ENCODE data around the gene CROCC. TPM values are rescaled to one million over a fixed set of nuclear protein-coding genes. Genes with fewer than 3 reads are reported as not detected.
A peak's percentile ranks its signal among the peaks of the same experiment; 100 is the strongest.
"Not testable (repeated sequence)": the region's sequence is repeated elsewhere in the genome, so short reads cannot be mapped to it uniquely, and the experiment has no call there.

Gene CROCC
- total and polyA plus RNA-seq, 7 experiments from 2014 or later: 1.4 to 84.8 (median 61.9) TPM

DNA sequence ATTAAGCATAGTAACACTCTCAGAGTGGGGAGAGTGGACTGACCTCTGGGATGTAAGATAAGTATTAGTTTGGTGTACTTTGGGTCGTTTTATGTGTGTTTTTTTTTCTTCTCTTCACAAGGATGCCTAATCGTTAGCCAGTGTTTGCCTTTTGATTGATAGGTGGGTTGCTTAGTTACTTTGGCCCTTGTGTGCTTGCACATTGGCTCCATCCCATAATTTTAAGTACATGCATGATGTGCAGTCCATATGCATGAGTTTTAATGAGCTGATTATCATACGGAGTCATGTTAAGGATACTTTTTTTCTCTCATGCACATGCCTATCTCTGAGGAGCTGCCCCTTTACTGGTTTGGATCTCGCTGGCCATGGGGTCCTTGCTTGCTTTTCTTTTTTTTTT, 30.7 kb upstream of the CROCC start:
- H3K9me3 ChIP-seq (ENCODE audit: control insufficient read depth in 2 of 3, low read length in 3 of 3); H3K9me3 Mint-ChIP-seq; H3K36me3 Mint-ChIP-seq; H3K27me3 ChIP-seq (ENCODE audit: control insufficient read depth in 2 of 2, insufficient read depth in 2 of 2, low read length in 2 of 2); intact Hi-C loops (cut with micrococcal nuclease); H3K4me1 ChIP-seq (ENCODE audit: control insufficient read depth in 2 of 2, insufficient read depth in 2 of 2, low read length in 2 of 2); H3K36me3 ChIP-seq (ENCODE audit: control insufficient read depth in 2 of 3, insufficient read depth in 3 of 3, low read length in 3 of 3); ATAC-seq; H3K4me3 ChIP-seq (ENCODE audit: low read length); DNase-seq; H3K27ac ChIP-seq (ENCODE audit: low read depth, low read length): not testable (repeated sequence)
- Mint-ChIP-seq H3K4me3 (peak overlapping the region in 6 of 10 donors; percentile 20 to 97 (median 40)), H3K4me1 (peaks cover 10 to 46% (median 37%) of the 10 kb centered on the region in 7 donors), H3K27me3 (peaks cover 0 to 76% (median 0%) of the 10 kb centered on the region in 5 donors), H3K27ac (peak overlapping the region in 3 of 9 donors; percentile 7 to 97 (median 93))
- ChIA-PET CTCF (interaction anchor here (1.0 kb wide), 1 partner anchor 184 kb away, joined by 3 read pairs; no protein-coding TSS in a partner anchor), POLR2A (interaction anchor here (2.5 to 4.9 kb wide), 2 partner anchors 14 kb away, joined by 18 to 72 read pairs; no protein-coding TSS in a partner anchor)

GRCh38 chr1:16892978-16893525, 28.7 kb upstream of the CROCC start:
- H3K36me3 Mint-ChIP-seq; H3K4me3 ChIP-seq (ENCODE audit: low read length); H3K36me3 ChIP-seq (ENCODE audit: control insufficient read depth in 2 of 3, insufficient read depth in 3 of 3, low read length in 3 of 3); H3K27ac ChIP-seq (ENCODE audit: low read depth, low read length); DNase-seq; ATAC-seq; intact Hi-C loops (cut with micrococcal nuclease); H3K27me3 ChIP-seq (ENCODE audit: control insufficient read depth in 2 of 2, insufficient read depth in 2 of 2, low read length in 2 of 2); H3K9me3 Mint-ChIP-seq; H3K9me3 ChIP-seq (ENCODE audit: control insufficient read depth in 2 of 3, low read length in 3 of 3): not testable (repeated sequence)
- ChIA-PET CTCF (interaction anchor here (0.7 kb wide), 1 partner anchor 154 kb away, joined by 4 read pairs; no protein-coding TSS in a partner anchor), POLR2A (interaction anchor here (0.6 to 2.5 kb wide), 3 partner anchors 12 to 258 kb away, joined by 3 to 18 read pairs (median 6); no protein-coding TSS in a partner anchor)
- Mint-ChIP-seq H3K27ac (peak overlapping the region in 1 of 9 donors; percentile 25), H3K4me3 (peak overlapping the region in 1 of 10 donors; percentile 48), H3K4me1 (peaks cover 21 to 58% (median 54%) of the 10 kb centered on the region in 7 donors), H3K27me3 (peaks cover 0 to 58% (median 0%) of the 10 kb centered on the region in 5 donors)
- peaks cover 12 to 15% of the 10 kb centered on the region in 2 donors for H3K4me1 ChIP-seq (ENCODE audit: control insufficient read depth in 2 of 2, insufficient read depth in 2 of 2, low read length in 2 of 2)

GRCh38 chr1:16893796-16894195, 27.9 kb upstream of the CROCC start:
- H3K27ac ChIP-seq (ENCODE audit: low read depth, low read length); H3K9me3 ChIP-seq (ENCODE audit: control insufficient read depth in 2 of 3, low read length in 3 of 3); POLR2A ChIA-PET; H3K9me3 Mint-ChIP-seq; H3K36me3 Mint-ChIP-seq; H3K36me3 ChIP-seq (ENCODE audit: control insufficient read depth in 2 of 3, insufficient read depth in 3 of 3, low read length in 3 of 3); H3K27me3 ChIP-seq (ENCODE audit: control insufficient read depth in 2 of 2, insufficient read depth in 2 of 2, low read length in 2 of 2); CTCF ChIA-PET; intact Hi-C loops (cut with micrococcal nuclease); ATAC-seq; H3K4me3 ChIP-seq (ENCODE audit: low read length); DNase-seq: not testable (repeated sequence)
- Mint-ChIP-seq H3K4me1 (peaks cover 21 to 55% (median 49%) of the 10 kb centered on the region in 7 donors), H3K4me3 (peak overlapping the region in 2 of 10 donors; percentile 48 to 64), H3K27ac (peak overlapping the region in 4 of 9 donors; percentile 2 to 100 (median 96)), H3K27me3 (peaks cover 0 to 53% (median 0%) of the 10 kb centered on the region in 5 donors)
- H3K4me1 ChIP-seq (ENCODE audit: control insufficient read depth in 2 of 2, insufficient read depth in 2 of 2, low read length in 2 of 2): peaks cover 10 to 12% of the 10 kb centered on the region in 2 donors

GRCh38 chr1:16894338-16894737, 27.4 kb upstream of the CROCC start:
- Mint-ChIP-seq H3K4me3 (peak overlapping the region in 6 of 10 donors; percentile 8 to 90 (median 72)), H3K4me1 (peaks cover 21 to 49% (median 44%) of the 10 kb centered on the region in 7 donors), H3K27me3 (peaks cover 0 to 47% (median 0%) of the 10 kb centered on the region in 5 donors), H3K27ac (peak overlapping the region; percentile 6 to 100 (median 98))
- ATAC-seq; H3K36me3 Mint-ChIP-seq; POLR2A ChIA-PET; DNase-seq; H3K27me3 ChIP-seq (ENCODE audit: control insufficient read depth in 2 of 2, insufficient read depth in 2 of 2, low read length in 2 of 2); H3K36me3 ChIP-seq (ENCODE audit: control insufficient read depth in 2 of 3, insufficient read depth in 3 of 3, low read length in 3 of 3); intact Hi-C loops (cut with micrococcal nuclease); H3K4me3 ChIP-seq (ENCODE audit: low read length); CTCF ChIA-PET; H3K27ac ChIP-seq (ENCODE audit: low read depth, low read length); H3K9me3 Mint-ChIP-seq; H3K9me3 ChIP-seq (ENCODE audit: control insufficient read depth in 2 of 3, low read length in 3 of 3): not testable (repeated sequence)
- H3K4me1 ChIP-seq (ENCODE audit: control insufficient read depth in 2 of 2, insufficient read depth in 2 of 2, low read length in 2 of 2): peaks cover 8 to 11% of the 10 kb centered on the region in 2 donors

DNA sequence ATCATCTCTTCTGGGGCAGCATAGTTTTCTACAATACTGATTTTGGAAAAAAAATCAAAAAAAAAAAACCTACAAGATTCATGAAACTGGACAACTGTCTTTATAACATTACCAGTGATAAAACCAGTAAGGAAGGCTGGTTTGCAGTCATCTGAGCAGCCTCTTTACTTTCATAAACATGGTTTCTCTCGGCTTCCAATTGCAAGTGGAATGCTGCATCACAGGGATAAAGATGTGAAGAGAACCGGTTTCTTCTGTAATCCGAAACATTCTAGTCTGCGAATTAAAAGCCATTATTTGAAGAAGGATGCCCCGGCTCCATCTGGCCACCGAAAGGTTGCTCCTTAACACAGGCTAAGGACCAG, 26.5 kb upstream of the CROCC start:
- peaks cover 0 to 38% (median 0%) of the 10 kb centered on the region in 5 donors for H3K27me3 Mint-ChIP-seq
- H3K9me3 Mint-ChIP-seq; H3K4me1 ChIP-seq (ENCODE audit: control insufficient read depth in 2 of 2, insufficient read depth in 2 of 2, low read length in 2 of 2); ATAC-seq; H3K9me3 ChIP-seq (ENCODE audit: control insufficient read depth in 2 of 3, low read length in 3 of 3); DNase-seq; CTCF ChIA-PET; H3K36me3 Mint-ChIP-seq; H3K27me3 ChIP-seq (ENCODE audit: control insufficient read depth in 2 of 2, insufficient read depth in 2 of 2, low read length in 2 of 2); H3K36me3 ChIP-seq (ENCODE audit: control insufficient read depth in 2 of 3, insufficient read depth in 3 of 3, low read length in 3 of 3); POLR2A ChIA-PET: not testable (repeated sequence)
- peaks cover 17 to 41% (median 35%) of the 10 kb centered on the region in 7 donors for H3K4me1 Mint-ChIP-seq
- peak overlapping the region; percentile 93 for H3K27ac ChIP-seq (ENCODE audit: low read depth, low read length)
- intact Hi-C loops (cut with micrococcal nuclease): loop anchor here in 1 of 2 donors (5.0 kb wide), 1 partner anchor 383 kb away; the partner anchor contains the start of gene RNU1-1
- peak overlapping the region; percentile 53 for H3K4me3 ChIP-seq (ENCODE audit: low read length)
- H3K27ac Mint-ChIP-seq: peak overlapping the region; percentile 90 to 100 (median 99)
- H3K4me3 Mint-ChIP-seq: peak overlapping the region; percentile 64 to 94 (median 90)

GRCh38 chr1:16895598-16896315, 26.0 kb upstream of the CROCC start, which contains the start of gene RNU1-2:
RNU1-2 (plus strand) TSS chr1:16895980.
- not testable (repeated sequence) for H3K27me3 ChIP-seq (ENCODE audit: control insufficient read depth in 2 of 2, insufficient read depth in 2 of 2, low read length in 2 of 2); H3K36me3 Mint-ChIP-seq; H3K36me3 ChIP-seq (ENCODE audit: control insufficient read depth in 2 of 3, insufficient read depth in 3 of 3, low read length in 3 of 3); H3K4me1 ChIP-seq (ENCODE audit: control insufficient read depth in 2 of 2, insufficient read depth in 2 of 2, low read length in 2 of 2); H3K9me3 Mint-ChIP-seq; H3K9me3 ChIP-seq (ENCODE audit: control insufficient read depth in 2 of 3, low read length in 3 of 3)
- intact Hi-C loops (cut with micrococcal nuclease): loop anchor here (1.0 to 5.0 kb wide), 2 partner anchors 9 to 383 kb away; partner anchors contain the start of gene RNU1-1 (in 1 of the 2)
- Mint-ChIP-seq H3K4me1 (peaks cover 20 to 41% (median 34%) of the 10 kb centered on the region in 7 donors), H3K4me3 (peak within 1 kb of the TSS; percentile 75 to 94 (median 90)), H3K27ac (peak within 1 kb of the TSS; percentile 94 to 100 (median 99)), H3K27me3 (peaks cover 0 to 33% (median 0%) of the 10 kb centered on the region in 5 donors)
- peak; percentile 78 to 95 (median 83) for DNase-seq
- POLR2A ChIA-PET: interaction anchor here (0.8 to 1.6 kb wide), 3 partner anchors 9 to 65 kb away, joined by 3 to 30 read pairs (median 7); no protein-coding TSS in a partner anchor
- CTCF ChIA-PET: interaction anchor here (1.3 kb wide), 1 partner anchor 10 kb away, joined by 3 read pairs; no protein-coding TSS in a partner anchor
- peak; percentile 100 for ATAC-seq
- peak within 1 kb of the TSS; percentile 93 for H3K27ac ChIP-seq (ENCODE audit: low read depth, low read length)
- H3K4me3 ChIP-seq (ENCODE audit: low read length): peak within 1 kb of the TSS; percentile 59
